NCI-H146 treated with DMSO at 0.1 percent for 48 hours (cell line): ENCODE measurements around the gene ZNF841.
A peak's percentile ranks its signal among the peaks of the same experiment; 100 is the strongest.
"Not testable (repeated sequence)": the region's sequence is repeated elsewhere in the genome, so short reads cannot be mapped to it uniquely, and the experiment has no call there.

Experiments used
- DNase-seq: peaks from one replicate; lab custom pipeline; 2025; ENCODE audit not compliant: unreplicated experiment; lab: John Stamatoyannopoulos, UW

ZNF841 gene

DNA sequence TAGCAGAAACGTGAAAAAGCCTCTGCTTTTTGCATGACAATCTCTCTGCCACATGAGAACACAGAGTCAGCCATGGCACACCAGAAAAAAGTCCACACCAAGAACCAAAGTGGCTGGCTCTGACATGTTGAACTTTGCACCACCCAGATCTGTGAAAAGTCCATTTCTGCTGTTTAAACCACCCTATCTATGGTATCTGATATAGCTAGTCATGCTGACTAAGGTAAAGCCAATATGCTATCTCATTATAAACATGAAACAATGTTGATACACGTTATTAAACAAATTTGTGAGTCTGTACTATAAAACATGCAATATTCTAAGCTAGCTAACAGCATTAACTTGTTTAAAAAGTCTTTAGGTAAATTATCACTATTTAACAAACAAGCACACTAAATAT, 25.9 kb downstream of the ZNF841 start:
- no peak for DNase-seq

GRCh38 chr19:52066258-52066863, 29.2 kb downstream of the ZNF841 start:
- no peak for DNase-seq

DNA sequence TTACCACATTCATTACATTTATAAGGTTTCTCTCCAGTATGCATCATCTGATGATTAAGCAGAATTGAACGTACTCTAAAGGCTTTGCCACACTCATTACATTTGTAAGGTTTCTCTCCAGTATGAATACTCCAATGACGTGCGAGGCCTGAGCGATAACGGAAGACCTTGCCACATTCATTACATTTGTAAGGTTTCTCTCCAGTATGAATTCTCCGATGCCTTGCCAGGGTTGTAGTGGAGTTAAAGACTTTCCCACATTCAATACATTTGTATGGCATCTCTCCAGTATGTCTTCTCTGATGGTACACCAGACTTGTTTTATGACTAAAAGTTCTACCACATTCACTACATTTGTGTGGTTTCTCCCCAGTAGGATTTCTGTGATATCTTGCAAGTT, 30.2 kb downstream of the ZNF841 start:
- no peak for DNase-seq

DNA sequence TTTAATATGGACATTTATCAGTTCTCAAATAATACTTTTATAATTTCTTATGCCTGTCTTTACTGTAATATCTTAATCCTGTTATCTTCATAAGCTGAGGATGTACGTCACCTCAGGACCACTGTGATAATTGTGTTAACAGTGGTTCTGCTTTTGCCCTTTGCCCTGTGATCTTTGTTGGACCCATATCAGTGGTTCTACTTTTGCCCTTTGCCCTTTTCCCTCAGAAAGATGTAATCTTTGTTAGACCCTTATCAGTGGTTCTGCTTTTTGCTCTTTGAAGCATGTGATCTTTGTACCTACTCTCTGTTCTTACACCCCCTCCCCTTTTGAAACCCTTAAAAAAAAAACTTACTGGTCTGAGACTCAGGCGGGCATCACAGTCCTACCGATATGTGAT, 39.1 kb downstream of the ZNF841 start:
- DNase-seq, result not testable (repeated sequence)

- DNase-seq, result not testable (repeated sequence)
Measured at GRCh38 chr19:52051736-52052135, 43.8 kb downstream of the ZNF841 start.

GRCh38 chr19:52048555-52049501, 46.7 kb downstream of the ZNF841 start, which contains the start of gene ZNF432:
Gene ZNF432 (minus strand): TSS chr19:52048838. CDS start chr19:52046868, 1,970 bp downstream.
- peak; percentile 77 for DNase-seq

- no peak for DNase-seq
Measured at GRCh38 chr19:52039169-52039568, 56.4 kb downstream of the ZNF841 start.

DNA sequence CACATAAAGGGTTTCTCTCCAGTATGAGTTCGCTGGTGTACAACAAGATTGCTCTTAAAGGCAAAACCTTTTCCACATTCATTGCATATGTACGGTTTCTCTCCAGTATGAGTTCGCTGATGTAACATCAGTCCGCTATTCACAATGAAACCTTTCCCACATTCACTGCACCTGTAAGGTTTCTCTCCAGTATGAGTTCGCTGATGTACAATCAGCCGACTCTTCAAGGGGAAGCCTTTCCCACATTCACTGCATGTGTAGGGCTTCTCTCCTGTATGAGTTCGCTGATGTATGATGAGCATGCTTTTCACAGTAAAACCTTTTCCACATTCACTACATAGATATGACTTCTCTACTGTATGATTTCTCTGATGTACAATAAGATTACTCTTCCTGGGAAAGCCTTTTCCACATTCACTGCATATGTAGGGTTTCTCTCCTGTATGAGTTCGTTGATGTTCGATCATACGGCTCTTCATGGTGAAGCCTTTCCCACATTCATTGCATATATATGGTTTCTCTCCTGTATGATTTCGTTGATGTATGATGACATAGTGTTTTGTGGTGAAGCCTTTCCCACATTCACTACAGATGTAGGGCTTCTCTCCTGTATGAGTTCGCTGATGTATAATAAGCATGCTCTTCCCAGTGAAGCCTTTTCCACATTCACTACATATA, 61.4 kb downstream of the ZNF841 start:
- DNase-seq, result no peak

DNA sequence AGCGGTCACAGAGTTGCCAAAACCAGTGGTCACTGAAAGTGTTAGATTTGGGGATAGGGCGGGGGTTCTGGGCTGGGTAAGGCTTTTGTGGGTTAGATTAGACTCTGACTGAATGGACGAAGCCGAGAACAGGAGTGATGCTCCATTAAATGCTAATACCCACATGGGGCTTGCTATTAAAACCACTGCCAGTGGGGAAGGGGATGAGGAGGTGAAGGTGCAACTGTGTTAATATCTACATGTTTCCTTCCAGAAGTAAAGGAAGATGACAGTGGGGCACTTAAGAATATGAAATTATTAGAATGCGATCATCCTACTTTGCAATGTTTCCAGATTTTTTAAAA, 66.8 kb downstream of the ZNF841 start:
- no peak for DNase-seq

- peak; percentile 94 for DNase-seq
Measured at GRCh38 chr19:52028027-52028779, 67.4 kb downstream of the ZNF841 start, which contains the start of gene ZNF614. Gene ZNF614 (minus strand): TSS chr19:52028379. CDS start chr19:52025745, 2,634 bp downstream.

DNA sequence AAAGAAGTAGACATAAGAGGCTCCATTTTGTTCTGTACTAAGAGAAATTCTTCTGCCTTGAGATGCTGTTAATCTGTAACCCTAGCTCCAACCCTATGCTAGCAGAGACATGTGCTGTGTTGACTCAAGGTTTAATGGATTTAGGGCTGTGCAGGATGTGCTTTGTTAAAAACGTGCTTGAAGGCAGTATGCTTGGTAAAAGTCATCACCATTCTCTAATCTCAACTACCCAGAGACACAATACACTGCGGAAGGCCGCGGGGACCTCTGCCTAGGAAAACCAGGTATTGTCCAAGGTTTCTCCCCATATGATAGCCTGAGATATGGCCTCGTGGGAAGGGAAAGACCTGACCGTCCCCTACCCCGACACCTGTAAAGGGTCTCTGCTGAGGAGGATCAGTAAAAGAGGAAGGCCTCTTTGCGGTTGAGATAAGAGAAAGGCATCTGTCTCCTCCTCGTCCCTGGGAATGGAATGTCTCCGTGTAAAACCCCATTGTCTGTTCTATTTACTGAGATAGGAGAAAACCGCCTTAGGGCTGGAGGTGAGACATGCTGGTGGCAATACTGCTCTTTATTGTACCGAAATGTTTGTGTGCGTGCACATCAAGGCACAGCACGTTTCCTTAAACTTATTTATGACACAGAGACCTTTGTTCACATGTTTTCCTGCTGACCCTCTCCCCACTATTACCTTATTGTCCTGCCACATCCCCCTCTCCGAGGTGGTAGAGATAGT, 69.1 kb downstream of the ZNF841 start:
- not testable (repeated sequence) for DNase-seq

- DNase-seq, result not testable (repeated sequence)
Measured at GRCh38 chr19:52024478-52024877, 71.1 kb downstream of the ZNF841 start.

DNA sequence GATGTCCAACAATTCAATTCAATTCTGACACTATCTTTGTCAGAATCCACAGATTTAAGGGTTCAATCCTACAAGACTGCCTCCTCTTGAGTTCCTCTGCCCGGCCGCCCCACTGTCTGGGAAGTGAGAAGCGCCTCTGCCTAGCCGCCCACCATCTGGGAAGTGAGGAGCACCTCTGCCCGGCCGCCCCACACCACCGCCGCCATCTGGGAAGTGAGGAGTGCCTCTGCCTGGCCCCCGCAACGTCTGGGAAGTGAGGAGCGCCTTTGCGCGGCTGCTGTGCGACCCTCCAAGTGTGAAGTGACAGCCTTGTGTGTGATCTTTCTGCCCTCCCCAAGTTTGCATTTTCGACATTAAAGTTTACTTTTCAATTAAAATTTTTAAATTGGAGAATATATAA, 73.4 kb downstream of the ZNF841 start:
- no peak for DNase-seq

DNA sequence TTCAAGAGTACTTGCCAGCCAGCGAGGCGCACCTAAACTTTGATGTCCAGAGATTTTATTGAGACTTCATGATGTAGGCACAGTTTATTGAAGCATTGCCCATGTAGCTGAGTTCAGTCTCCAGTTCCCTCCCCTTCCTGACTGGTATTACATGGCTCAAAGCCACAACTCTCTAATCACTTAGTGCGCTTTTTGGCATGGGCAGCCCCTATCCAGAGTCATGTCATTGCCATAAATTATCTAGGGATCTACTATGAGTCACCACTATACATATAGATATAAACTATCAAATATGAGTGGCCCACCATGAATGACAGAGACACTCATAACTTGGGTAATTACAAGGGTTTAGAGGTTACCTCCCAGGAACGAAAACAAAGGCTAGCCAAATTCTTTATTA, 75.1 kb downstream of the ZNF841 start:
- DNase-seq, result no peak
